ENCODE measurements around the gene KIFC3.

Gene KIFC3

DNA sequence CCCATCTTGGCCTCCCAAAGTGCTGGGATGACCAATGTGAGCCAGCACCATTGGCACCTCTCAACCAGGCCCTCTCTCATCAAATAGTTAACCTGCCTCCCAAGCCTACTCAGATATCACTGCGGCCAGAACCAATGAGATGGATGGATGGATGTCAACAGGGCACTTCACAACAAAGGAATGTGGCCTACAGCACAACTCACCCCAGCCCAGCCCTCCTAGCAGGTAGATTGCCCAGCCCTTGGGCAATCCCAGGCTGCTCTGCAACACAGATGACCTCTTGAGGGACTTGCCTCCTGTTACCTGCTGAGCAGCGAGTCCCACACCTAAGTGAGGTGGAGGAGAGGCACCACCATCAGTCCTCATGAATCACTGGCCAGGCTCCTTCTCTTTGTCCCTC lies 22.6 kb upstream of the KIFC3 start:
- Histone ChIP-seq H3K4me3 (ENCODE audit: low read length) (no peak overlapping the region), H4K20me1 (ENCODE audit: insufficient read depth, low read length) (no peaks in the 10 kb centered on the region), H3K9me2 (replicated peaks; ENCODE audit: insufficient read depth, low read length) (no peaks in the 10 kb centered on the region), H3K79me2 (ENCODE audit: low read length) (no peaks in the 10 kb centered on the region), H3K9me3 (replicated peaks; ENCODE audit: insufficient read depth, low read length) (no peaks in the 10 kb centered on the region), H3K4me2 (ENCODE audit: low read depth, low read length) (no peak overlapping the region), H3F3A (ENCODE audit: insufficient read depth, low read length) (no peaks in the 10 kb centered on the region), H3K27ac (ENCODE audit: low read length) (no peak overlapping the region), H3K27me3 (replicated peaks; ENCODE audit: insufficient read depth, low read length) (no peaks in the 10 kb centered on the region), H3K9ac (ENCODE audit: low read length) (no peak overlapping the region), H3K36me3 (replicated peaks; ENCODE audit: insufficient read depth, low read length) (no peaks in the 10 kb centered on the region), H3K4me1 (ENCODE audit: low read length) (no peaks in the 10 kb centered on the region), H2AFZ (ENCODE audit: low read length) (no peak overlapping the region)
- no peak for DNase-seq
- TF ChIP-seq, protein P1, sequence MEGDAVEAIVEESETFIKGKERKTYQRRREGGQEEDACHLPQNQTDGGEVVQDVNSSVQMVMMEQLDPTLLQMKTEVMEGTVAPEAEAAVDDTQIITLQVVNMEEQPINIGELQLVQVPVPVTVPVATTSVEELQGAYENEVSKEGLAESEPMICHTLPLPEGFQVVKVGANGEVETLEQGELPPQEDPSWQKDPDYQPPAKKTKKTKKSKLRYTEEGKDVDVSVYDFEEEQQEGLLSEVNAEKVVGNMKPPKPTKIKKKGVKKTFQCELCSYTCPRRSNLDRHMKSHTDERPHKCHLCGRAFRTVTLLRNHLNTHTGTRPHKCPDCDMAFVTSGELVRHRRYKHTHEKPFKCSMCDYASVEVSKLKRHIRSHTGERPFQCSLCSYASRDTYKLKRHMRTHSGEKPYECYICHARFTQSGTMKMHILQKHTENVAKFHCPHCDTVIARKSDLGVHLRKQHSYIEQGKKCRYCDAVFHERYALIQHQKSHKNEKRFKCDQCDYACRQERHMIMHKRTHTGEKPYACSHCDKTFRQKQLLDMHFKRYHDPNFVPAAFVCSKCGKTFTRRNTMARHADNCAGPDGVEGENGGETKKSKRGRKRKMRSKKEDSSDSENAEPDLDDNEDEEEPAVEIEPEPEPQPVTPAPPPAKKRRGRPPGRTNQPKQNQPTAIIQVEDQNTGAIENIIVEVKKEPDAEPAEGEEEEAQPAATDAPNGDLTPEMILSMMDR (IDR thresholded peaks at IDR 0.05; ENCODE audit: low read length) = no peak

DNA sequence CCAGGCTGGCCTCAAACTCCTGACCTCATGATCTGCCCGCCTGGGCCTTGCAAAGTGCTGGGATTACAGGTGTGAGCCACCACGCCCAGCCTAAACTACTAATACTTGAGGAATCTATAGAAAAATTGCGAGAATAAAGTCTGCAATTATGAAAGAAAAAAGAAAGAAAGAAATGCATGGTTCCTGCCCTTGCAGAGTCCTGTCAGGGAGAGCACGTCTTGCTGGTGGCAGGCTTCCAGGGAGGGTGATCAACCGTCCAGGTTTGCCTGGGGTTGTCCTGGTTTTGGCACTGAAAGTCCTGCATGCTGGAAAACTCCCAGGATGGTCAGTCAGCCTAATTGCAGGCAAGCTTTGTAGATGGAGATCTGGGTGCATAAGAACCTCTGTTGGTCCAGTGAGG lies 21.5 kb upstream of the KIFC3 start:
- no peaks in the 10 kb centered on the region for H3K36me3 ChIP-seq (replicated peaks; ENCODE audit: insufficient read depth, low read length)
- TF ChIP-seq, protein P1 (IDR thresholded peaks at IDR 0.05; ENCODE audit: low read length) = no peak
- TF ChIP-seq EZH2phosphoT487 (IDR thresholded peaks at IDR 0.05; ENCODE audit: low read length) (no peak), EZH2 (optimal IDR thresholded peaks at IDR 0.05; ENCODE audit: low read depth, low read length) (no peak)
- no peak for DNase-seq
- H3K79me2 ChIP-seq (ENCODE audit: low read length) = no peaks in the 10 kb centered on the region
- no peak overlapping the region for H3K9ac ChIP-seq (ENCODE audit: low read length)
- H3K27me3 ChIP-seq (replicated peaks; ENCODE audit: insufficient read depth, low read length) = no peaks in the 10 kb centered on the region
- no peak overlapping the region for H3K4me3 ChIP-seq (ENCODE audit: low read length)
- H2AFZ ChIP-seq (ENCODE audit: low read length) = no peak overlapping the region
- H3K9me3 ChIP-seq (replicated peaks; ENCODE audit: insufficient read depth, low read length) = no peaks in the 10 kb centered on the region
- no peaks in the 10 kb centered on the region for H4K20me1 ChIP-seq (ENCODE audit: insufficient read depth, low read length)
- H3K9me2 ChIP-seq (replicated peaks; ENCODE audit: insufficient read depth, low read length) = no peaks in the 10 kb centered on the region
- no peaks in the 10 kb centered on the region for H3F3A ChIP-seq (ENCODE audit: insufficient read depth, low read length)
- no peak overlapping the region for H3K27ac ChIP-seq (ENCODE audit: low read length)
- H3K4me2 ChIP-seq (ENCODE audit: low read depth, low read length) = no peak overlapping the region
- H3K4me1 ChIP-seq (ENCODE audit: low read length) = no peaks in the 10 kb centered on the region

DNA sequence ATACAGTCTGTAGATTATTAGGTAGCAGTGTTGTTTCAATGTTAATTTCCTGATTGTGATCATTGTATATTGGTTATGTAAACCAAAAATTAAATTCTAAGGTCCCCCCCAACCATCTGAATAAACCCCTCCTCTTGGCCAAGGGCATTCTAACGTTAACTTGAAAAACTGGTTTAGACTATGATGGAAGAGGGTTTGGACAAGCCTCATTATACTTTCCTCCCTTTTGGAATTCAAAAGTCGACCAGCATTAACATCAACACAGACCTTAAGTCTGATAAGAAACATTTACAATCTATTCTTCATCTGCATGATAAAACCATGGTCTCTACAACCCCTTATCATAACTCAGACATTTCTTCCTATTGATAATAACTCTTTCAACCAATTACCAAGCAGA lies 20.6 kb upstream of the KIFC3 start:
- Histone ChIP-seq H3K4me2 (ENCODE audit: low read depth, low read length) (no peak overlapping the region), H3F3A (ENCODE audit: insufficient read depth, low read length) (no peaks in the 10 kb centered on the region), H3K27ac (ENCODE audit: low read length) (no peak overlapping the region), H3K4me3 (ENCODE audit: low read length) (no peak overlapping the region), H3K27me3 (replicated peaks; ENCODE audit: insufficient read depth, low read length) (no peaks in the 10 kb centered on the region), H3K4me1 (ENCODE audit: low read length) (no peaks in the 10 kb centered on the region), H3K9ac (ENCODE audit: low read length) (no peak overlapping the region), H3K79me2 (ENCODE audit: low read length) (no peaks in the 10 kb centered on the region), H4K20me1 (ENCODE audit: insufficient read depth, low read length) (no peaks in the 10 kb centered on the region), H3K36me3 (replicated peaks; ENCODE audit: insufficient read depth, low read length) (no peaks in the 10 kb centered on the region), H2AFZ (ENCODE audit: low read length) (no peak overlapping the region), H3K9me2 (replicated peaks; ENCODE audit: insufficient read depth, low read length) (no peaks in the 10 kb centered on the region), H3K9me3 (replicated peaks; ENCODE audit: insufficient read depth, low read length) (no peaks in the 10 kb centered on the region)
- TF ChIP-seq, protein P1 (IDR thresholded peaks at IDR 0.05; ENCODE audit: low read length) = no peak
- TF ChIP-seq EZH2phosphoT487 (IDR thresholded peaks at IDR 0.05; ENCODE audit: low read length) (no peak), EZH2 (optimal IDR thresholded peaks at IDR 0.05; ENCODE audit: low read depth, low read length) (no peak)
- DNase-seq = no peak
